Lung (tissue), 12 donors: ENCODE results near the gene OLIG2. TPM values are rescaled to one million over a fixed set of nuclear protein-coding genes. Genes with fewer than 3 reads are reported as not detected.

ENCODE experiments used
- ATAC-seq: fragments of 200-7000 bp; cut with Tn5 transposase; one replicate; pipeline ENCODE4 v1.9.1; 2020; ENCODE audit warnings: moderate number of reproducible peaks; ENCODE audit not compliant: insufficient read depth, low FRiP score
- DNase-seq, 3 donors: peaks; one replicate each; pipeline ENCODE4 v3.0.0-alpha.2; 2013 to 2017
- H3K27ac ChIP-seq, 2 donors: one replicate each; pipeline ENCODE4 v1.5.1; 2013; ENCODE audit warnings: mild to moderate bottlenecking in 2 of 2, moderate library complexity in 2 of 2, control low read depth in 1 of 2, inconsistent platforms in 1 of 2, low read depth in 1 of 2, low read length in 1 of 2
- H3K27me3 ChIP-seq, 3 donors: one replicate each; pipeline ENCODE4 v1.5.1; 2013; ENCODE audit warnings: low read length in 2 of 3; ENCODE audit not compliant: control insufficient read depth in 3 of 3, insufficient read depth in 3 of 3
- H3K36me3 ChIP-seq, 4 donors: one replicate each; pipeline ENCODE4 v1.5.1; 2013; ENCODE audit warnings: low read length in 4 of 4, mild to moderate bottlenecking in 1 of 4, moderate library complexity in 1 of 4; ENCODE audit not compliant: control insufficient read depth in 4 of 4, insufficient read depth in 4 of 4
- H3K4me1 ChIP-seq, 5 donors: one replicate each; pipeline ENCODE4 v1.5.1; 2013; ENCODE audit warnings: low read length in 5 of 5, mild to moderate bottlenecking in 2 of 5, moderate library complexity in 1 of 5; ENCODE audit not compliant: control insufficient read depth in 5 of 5, insufficient read depth in 5 of 5
- H3K4me3 ChIP-seq: one replicate; pipeline ENCODE4 v1.5.1; 2013; ENCODE audit warnings: mild to moderate bottlenecking, control low read depth, moderate library complexity
- H3K9ac ChIP-seq, 2 donors: one replicate each; pipeline ENCODE4 v1.5.1; 2013; ENCODE audit warnings: low read length in 2 of 2, control low read depth in 1 of 2; ENCODE audit not compliant: insufficient read depth in 1 of 2
- H3K9me3 ChIP-seq, 4 donors: one replicate each; pipeline ENCODE4 v1.5.1; 2013; ENCODE audit warnings: low read length in 3 of 4, mild to moderate bottlenecking in 1 of 4, moderate library complexity in 1 of 4; ENCODE audit not compliant: control insufficient read depth in 4 of 4, insufficient read depth in 3 of 4
- WGBS, 2 donors: extraction: QIAGEN DNeasy Blood & Tissue Kit; methylation state at CpG; one replicate each; pipeline ENCODE4 v1.1.7; 2013; 5-methylcytosine and 5-hydroxymethylcytosine counted together
- polyA plus RNA-seq, 2 donors: library from polyadenylated mRNA; stranded (reverse); fragments of 200-250 nt; gene quantifications; one replicate each; pipeline ENCODE4 v1.2.1, GENCODE V29; 2013
- total RNA-seq, 2 donors: library from RNA; depleted of rRNA in 1 of 2; stranded (reverse); fragments of >200 nt in 1 of 2; gene quantifications; one replicate each; pipeline ENCODE4 v1.2.1, GENCODE V29; 2014 to 2021
- TF ChIP-seq, protein P1 (sequence below): IDR thresholded peaks from 2 replicates; pipeline ENCODE4 v1.5.1; 2012; ENCODE audit warnings: mild to moderate bottlenecking; ENCODE audit errors: control extremely low read depth, extremely low read depth
- donor health status: control.
- donor health status: control.
- donor health status: Bipolar disorder and iron deficiency.
- donor health status: healthy.
- donor health status: DM: yes; HTN: yes; CAD: no.

The OLIG2 gene
- total and polyA plus RNA-seq, 4 donors: 0.04 to 1.3 (median 0.63) TPM

DNA sequence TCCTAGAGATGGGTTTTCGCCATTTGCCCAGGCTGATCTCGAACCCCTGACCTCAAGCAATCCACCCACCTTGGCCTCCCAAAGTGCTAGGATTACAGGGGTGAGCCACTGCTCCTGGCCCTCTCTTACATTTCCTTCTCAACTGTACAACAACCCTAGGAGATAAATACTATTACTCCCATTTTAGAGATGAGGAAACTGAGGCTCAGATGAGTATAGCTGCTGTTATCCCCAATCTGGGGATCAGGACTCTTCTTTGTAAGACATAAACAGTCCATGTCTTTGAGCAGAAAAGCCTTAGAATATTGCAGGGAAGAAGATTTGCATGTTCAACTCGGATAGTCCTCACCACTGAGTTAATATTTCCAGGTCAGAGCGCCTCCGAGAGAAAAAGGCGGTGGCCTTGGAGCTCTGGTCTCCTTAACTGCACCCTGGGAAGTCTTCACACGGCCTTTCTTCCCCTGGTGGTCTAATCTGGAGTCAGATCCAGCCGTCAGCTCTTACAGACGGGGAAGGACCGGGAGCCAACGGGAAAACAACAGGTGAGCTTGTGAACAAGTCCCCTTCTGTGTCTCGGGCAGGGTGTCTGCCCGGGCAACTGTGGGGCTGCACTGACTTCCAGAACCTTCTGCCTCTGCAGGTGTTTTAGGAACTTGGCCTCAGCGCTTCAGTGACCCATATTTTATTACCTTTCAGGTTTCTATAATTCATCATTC is 38.3 kb downstream of the OLIG2 start:
- DNase-seq (no peak), ATAC-seq (no peak)
- no peak overlapping the region for H3K27ac ChIP-seq
- H3K4me3 ChIP-seq: no peak overlapping the region
- H3K36me3 ChIP-seq: no peaks in the 10 kb centered on the region
- no peak overlapping the region for H3K9ac ChIP-seq
- TF ChIP-seq, protein P1, sequence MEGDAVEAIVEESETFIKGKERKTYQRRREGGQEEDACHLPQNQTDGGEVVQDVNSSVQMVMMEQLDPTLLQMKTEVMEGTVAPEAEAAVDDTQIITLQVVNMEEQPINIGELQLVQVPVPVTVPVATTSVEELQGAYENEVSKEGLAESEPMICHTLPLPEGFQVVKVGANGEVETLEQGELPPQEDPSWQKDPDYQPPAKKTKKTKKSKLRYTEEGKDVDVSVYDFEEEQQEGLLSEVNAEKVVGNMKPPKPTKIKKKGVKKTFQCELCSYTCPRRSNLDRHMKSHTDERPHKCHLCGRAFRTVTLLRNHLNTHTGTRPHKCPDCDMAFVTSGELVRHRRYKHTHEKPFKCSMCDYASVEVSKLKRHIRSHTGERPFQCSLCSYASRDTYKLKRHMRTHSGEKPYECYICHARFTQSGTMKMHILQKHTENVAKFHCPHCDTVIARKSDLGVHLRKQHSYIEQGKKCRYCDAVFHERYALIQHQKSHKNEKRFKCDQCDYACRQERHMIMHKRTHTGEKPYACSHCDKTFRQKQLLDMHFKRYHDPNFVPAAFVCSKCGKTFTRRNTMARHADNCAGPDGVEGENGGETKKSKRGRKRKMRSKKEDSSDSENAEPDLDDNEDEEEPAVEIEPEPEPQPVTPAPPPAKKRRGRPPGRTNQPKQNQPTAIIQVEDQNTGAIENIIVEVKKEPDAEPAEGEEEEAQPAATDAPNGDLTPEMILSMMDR: no peak
- no peaks in the 10 kb centered on the region for H3K4me1 ChIP-seq
- peaks cover 12 to 93% (median 52%) of the 10 kb centered on the region in 3 donors for H3K27me3 ChIP-seq
- H3K9me3 ChIP-seq: peaks cover 0 to 9% (median 2%) of the 10 kb centered on the region in 4 donors
- WGBS, 2 donors: 52 to 61% methylated on average over 14 of the region's 14 CpGs

DNA sequence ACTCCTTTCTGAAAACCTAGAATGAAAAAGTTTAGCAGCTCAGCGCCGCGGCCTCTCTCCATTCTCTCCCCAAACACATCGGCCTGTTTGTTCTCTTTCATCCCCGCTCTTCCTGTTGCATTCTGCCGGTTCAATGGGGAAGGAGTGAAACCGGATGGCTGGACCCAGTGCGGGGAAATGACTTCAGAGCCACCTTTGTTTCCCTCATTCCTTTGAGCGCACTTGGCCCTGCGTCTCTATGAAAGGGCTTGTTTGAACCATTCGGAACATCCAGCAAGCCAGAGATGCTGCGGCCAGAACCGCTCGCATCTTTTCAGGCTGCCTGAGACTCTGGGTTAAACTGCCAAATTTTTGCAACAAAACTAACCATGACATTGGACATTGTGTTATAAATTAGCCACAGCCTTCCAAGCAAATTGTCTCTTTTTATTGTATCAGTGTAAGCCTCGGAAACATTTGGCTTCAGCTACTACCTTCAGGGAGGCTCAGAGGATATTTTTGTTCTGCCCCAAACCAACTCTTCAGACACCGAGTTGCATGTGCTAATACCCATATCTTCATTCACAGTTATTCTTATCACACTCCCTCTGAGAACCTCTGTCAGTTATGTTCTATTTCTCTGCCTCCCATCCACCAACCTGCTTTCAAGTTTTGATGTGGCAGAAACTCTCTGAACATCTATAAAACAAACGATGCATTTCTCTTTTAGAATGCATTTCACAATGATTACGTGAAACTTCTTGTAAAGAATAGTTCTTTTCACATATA is 39.1 kb downstream of the OLIG2 start:
- 36 to 38% methylated on average over 18 of the region's 18 CpGs for WGBS, 2 donors
- no peak overlapping the region for H3K27ac ChIP-seq
- no peak for ATAC-seq

DNA sequence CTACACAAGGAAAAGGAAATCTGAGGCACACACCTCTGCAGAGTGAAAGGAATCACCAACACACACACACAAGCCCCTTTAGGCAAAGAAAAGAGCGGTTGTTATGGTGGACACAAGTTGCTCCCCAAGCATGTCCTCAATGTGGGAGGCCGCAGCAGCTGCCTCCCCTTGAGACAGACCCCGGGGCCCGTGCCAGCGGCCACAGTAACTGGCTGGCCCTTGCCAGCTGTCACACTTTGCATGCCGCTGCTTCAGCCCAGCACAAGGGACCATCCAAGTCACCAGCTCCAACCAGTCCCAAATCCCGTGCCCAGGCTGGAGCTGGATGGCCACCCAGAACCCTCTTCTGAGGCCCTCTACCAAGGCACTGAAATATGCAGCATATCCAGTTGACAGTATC is 41.3 kb downstream of the OLIG2 start:
- no peak for DNase-seq
- Histone ChIP-seq H3K4me3 (no peak overlapping the region), H3K9me3 (peaks cover 0 to 9% (median 6%) of the 10 kb centered on the region in 4 donors), H3K4me1 (peaks cover 0 to 17% (median 4%) of the 10 kb centered on the region in 5 donors), H3K27ac (no peak overlapping the region), H3K36me3 (no peaks in the 10 kb centered on the region), H3K27me3 (peaks cover 18 to 85% (median 63%) of the 10 kb centered on the region in 3 donors), H3K9ac (no peak overlapping the region)
- 78 to 88% methylated on average over 7 of the region's 7 CpGs for WGBS, 2 donors
- no peak for ATAC-seq
- TF ChIP-seq, protein P1: no peak

More for the DNA sequence above, 39.1 kb downstream of the OLIG2 start:
- DNase-seq: no peak
- Histone ChIP-seq H3K9me3 (peaks cover 0 to 9% (median 6%) of the 10 kb centered on the region in 4 donors), H3K4me1 (peaks cover 0 to 1% (median 0%) of the 10 kb centered on the region in 5 donors), H3K36me3 (no peaks in the 10 kb centered on the region), H3K4me3 (no peak overlapping the region), H3K27me3 (peaks cover 12 to 93% (median 59%) of the 10 kb centered on the region in 3 donors), H3K9ac (no peak overlapping the region)
- TF ChIP-seq, protein P1: no peak
